Esophagus muscularis mucosa (tissue), 4 donors: ENCODE measurements around the gene DPP9. TPM values are rescaled to one million over a fixed set of nuclear protein-coding genes. Genes with fewer than 3 reads are reported as not detected.

ENCODE experiments used
- DNase-seq: peaks from one replicate; pipeline ENCODE4 v3.0.0-alpha.2; 2017; ENCODE audit errors: extremely low spot score
- H3K27ac ChIP-seq, 4 donors: fragments of 200-600 bp; sonication (generic); replicated peaks in 1 of 4; 1 replicate in 3 of 4; 2 replicates in 1 of 4; pipeline ENCODE4 v1.5.1; 2016 to 2019; ENCODE audit warnings: mild to moderate bottlenecking in 1 of 4
- H3K27me3 ChIP-seq, 4 donors: fragments of 200-600 bp; sonication (generic); one replicate each; pipeline versions ENCODE4 v1.5.1 to v1.6.0; 2016 to 2019
- H3K36me3 ChIP-seq, 4 donors: fragments of 200-600 bp; sonication (generic); one replicate each; pipeline ENCODE4 v1.5.1; 2016 to 2019
- H3K4me1 ChIP-seq, 4 donors: fragments of 200-600 bp; sonication (generic); one replicate each; pipeline ENCODE4 v1.5.1; 2016 to 2019
- H3K4me3 ChIP-seq, 4 donors: fragments of 200-600 bp; sonication (generic); 1 replicate in 2 of 4; 2 replicates in 2 of 4; pipeline ENCODE4 v1.5.1; 2016 to 2019; ENCODE audit warnings: mild to moderate bottlenecking in 4 of 4, moderate library complexity in 1 of 4
- H3K9me3 ChIP-seq, 4 donors: fragments of 200-600 bp; sonication (generic); 1 replicate in 3 of 4; 2 replicates in 1 of 4; pipeline ENCODE4 v1.5.1; 2016 to 2019
- CTCF ChIP-seq, 3 experiments: fragments of 200-600 bp in 2 of 3; fragments of 450-650 bp in 1 of 3; sonication (generic) in 2 of 3; IDR thresholded peaks; one replicate each; pipeline ENCODE4 v1.5.1; 2017 to 2019; ENCODE audit warnings: antibody characterized with exemption in 3 of 3, mild to moderate bottlenecking in 2 of 3, moderate library complexity in 1 of 3
- EP300 ChIP-seq: sonication (generic); formaldehyde crosslinking; IDR thresholded peaks from one replicate; pipeline ENCODE4 v1.6.1; 2017; ENCODE audit warnings: antibody characterized with exemption
- POLR2A ChIP-seq: fragments of 450-650 bp; IDR thresholded peaks from one replicate; pipeline ENCODE4 v1.6.1; 2017; ENCODE audit warnings: antibody characterized with exemption, moderate library complexity, mild to moderate bottlenecking, low read depth
- POLR2AphosphoS5 ChIP-seq, 2 donors: sonication (generic); formaldehyde crosslinking; IDR thresholded peaks; one replicate each; pipeline ENCODE4 v1.6.1; 2017; ENCODE audit warnings: antibody characterized with exemption in 2 of 2
- WGBS: methylation state at CpG from one replicate; pipeline ENCODE4 v1.1.5; 2018; 5-methylcytosine and 5-hydroxymethylcytosine counted together
- intact Hi-C: fragments of 100-400 bp; cut with DNase I; formaldehyde crosslinking; loops from one replicate; pipeline ENCODE4 v1.15.1; 2023
- total RNA-seq, 4 donors: library from RNA; depleted of rRNA; stranded (reverse); fragments of >200 nt; gene quantifications; one replicate each; pipeline versions ENCODE4 v1.1.0 to v1.2.1, GENCODE V29; 2016

Gene DPP9
- total RNA-seq, 4 donors from 2014 or later, result 42.4 to 106 (median 56.0) TPM

DNA sequence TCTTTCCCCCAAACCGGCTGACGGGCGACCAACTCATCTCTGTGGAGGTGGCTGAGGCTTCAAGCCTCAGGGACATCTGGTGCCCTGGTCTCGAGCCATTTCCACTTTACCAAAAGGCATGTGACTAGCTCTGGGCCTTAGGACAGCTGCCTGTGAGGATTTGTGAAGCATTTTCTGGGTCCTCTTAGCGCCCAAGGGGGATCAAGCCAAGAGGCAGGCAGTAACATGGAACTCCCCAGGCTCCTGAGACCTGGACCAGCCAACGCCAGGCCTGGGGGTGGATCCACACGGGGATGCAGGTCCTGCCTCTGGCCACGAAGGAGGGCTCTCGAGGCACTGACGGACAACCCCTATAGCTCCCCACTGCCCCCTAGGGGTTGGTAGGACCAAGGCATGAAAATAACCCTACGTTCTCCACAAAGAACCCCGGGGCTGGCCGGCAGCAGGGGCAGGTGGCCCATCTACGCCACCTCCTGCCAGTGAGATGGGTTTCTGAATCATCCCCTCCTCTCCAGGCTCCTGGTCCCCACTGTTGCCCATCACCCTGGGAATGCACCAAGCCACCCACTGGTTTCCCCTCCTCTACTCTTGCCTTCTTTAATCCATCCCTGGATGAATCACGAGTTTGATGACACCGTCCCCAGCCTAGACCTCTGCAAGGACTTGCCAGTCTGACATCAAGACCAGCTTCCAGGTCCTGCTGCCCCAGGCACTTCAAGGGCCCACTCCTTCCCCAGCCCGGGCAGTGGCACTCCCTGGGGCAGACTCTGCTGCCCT is 46.5 kb downstream of the DPP9 start:
- peaks cover 5 to 8% (median 7%) of the 10 kb centered on the region in 4 donors for H3K4me1 ChIP-seq
- H3K27ac ChIP-seq, result peak overlapping the region in 2 of 4 donors; percentile 35 to 46
- 81% methylated on average over 7 of the region's 17 CpGs for WGBS
- H3K36me3 ChIP-seq, result peaks cover 37 to 76% (median 63%) of the 10 kb centered on the region in 4 donors
- no peaks in the 10 kb centered on the region for H3K9me3 ChIP-seq
- no peak overlapping the region for H3K4me3 ChIP-seq
- H3K27me3 ChIP-seq, result no peaks in the 10 kb centered on the region
- DNase-seq, result no peak
- intact Hi-C loops, result no loop called here
- TF ChIP-seq CTCF (IDR thresholded peaks at IDR 0.05) (peak; percentile 21 to 59 (median 22)), POLR2A (no peak)

- Histone ChIP-seq H3K36me3 (peaks cover 19 to 58% (median 45%) of the 10 kb centered on the region in 4 donors), H3K9me3 (no peaks in the 10 kb centered on the region), H3K27me3 (no peaks in the 10 kb centered on the region), H3K4me1 (peaks cover 5 to 16% (median 13%) of the 10 kb centered on the region in 4 donors), H3K4me3 (no peak overlapping the region), H3K27ac (no peak overlapping the region)
- DNase-seq, result no peak
- TF ChIP-seq POLR2AphosphoS5 (IDR thresholded peaks at IDR 0.05), result no peak
- no peak for TF ChIP-seq CTCF (IDR thresholded peaks at IDR 0.05)
- TF ChIP-seq POLR2A, result no peak
- no peak for TF ChIP-seq EP300
- 92% methylated on average over 15 of the region's 16 CpGs for WGBS
- intact Hi-C loops, result no loop called here
Measured at GRCh38 chr19:4675346-4675745, 48.3 kb downstream of the DPP9 start.

- Histone ChIP-seq H3K27ac (no peak overlapping the region), H3K27me3 (no peaks in the 10 kb centered on the region), H3K36me3 (peaks cover 7 to 42% (median 33%) of the 10 kb centered on the region in 4 donors), H3K9me3 (no peaks in the 10 kb centered on the region), H3K4me1 (peaks cover 13 to 26% (median 21%) of the 10 kb centered on the region in 4 donors), H3K4me3 (no peak overlapping the region)
- 94% methylated on average over 4 of the region's 4 CpGs for WGBS
- DNase-seq, result no peak
- intact Hi-C loops, result no loop called here
- no peak for TF ChIP-seq EP300
- TF ChIP-seq POLR2A, result no peak
- no peak for TF ChIP-seq CTCF (IDR thresholded peaks at IDR 0.05)
- no peak for TF ChIP-seq POLR2AphosphoS5 (IDR thresholded peaks at IDR 0.05)
Measured at GRCh38 chr19:4673726-4674125, 49.9 kb downstream of the DPP9 start.

- no peak overlapping the region for H3K4me3 ChIP-seq
- no peak overlapping the region for H3K27ac ChIP-seq
- WGBS, result 73% methylated on average over 4 of the region's 4 CpGs
- H3K27me3 ChIP-seq, result no peaks in the 10 kb centered on the region
- TF ChIP-seq POLR2AphosphoS5 (IDR thresholded peaks at IDR 0.05), result no peak
- no peak for TF ChIP-seq CTCF (IDR thresholded peaks at IDR 0.05)
- TF ChIP-seq POLR2A, result no peak
- no peak for TF ChIP-seq EP300
- no peaks in the 10 kb centered on the region for H3K9me3 ChIP-seq
- peaks cover 12 to 41% (median 33%) of the 10 kb centered on the region in 4 donors for H3K36me3 ChIP-seq
- peaks cover 18 to 31% (median 27%) of the 10 kb centered on the region in 4 donors for H3K4me1 ChIP-seq
- no peak for DNase-seq
- intact Hi-C loops, result no loop called here
Measured at GRCh38 chr19:4673216-4673615, 50.4 kb downstream of the DPP9 start.
